A673 (cell line): Measurements from ENCODE around the gene CRYGD. TPM values are rescaled to one million over a fixed set of nuclear protein-coding genes. Genes with fewer than 3 reads are reported as not detected.
"Not testable (repeated sequence)": the region's sequence is repeated elsewhere in the genome, so short reads cannot be mapped to it uniquely, and the experiment has no call there.

Experiments
- BruUV-seq: library from RNA; stranded (reverse); fragments of 400-500 nt; replicated peaks from 2 replicates; lab custom pipeline; 2021; lab: Mats Ljungman, UMichigan
- CTCF ChIA-PET: fragments of 300-600 bp; sonication (Branson Sonifier 250); formaldehyde crosslinking; loops from one replicate; lab custom pipeline; 2022; ENCODE audit warnings: antibody characterized with exemption; lab: Charles Lee
- POLR2A ChIA-PET: fragments of 300-600 bp; sonication (Branson Sonifier 250); formaldehyde crosslinking; loops from one replicate; lab custom pipeline; 2022; ENCODE audit warnings: antibody characterized with exemption; ENCODE audit not compliant: low non-redundant PET; lab: Charles Lee
- DNase-seq: peaks from one replicate; pipeline ENCODE4 v3.0.0-alpha.2; 2015; ENCODE audit warnings: low spot score
- H3K27ac ChIP-seq: fragments of 200-600 bp; sonication (generic); 2 replicates; pipeline ENCODE4 v1.5.1; 2016; ENCODE audit warnings: mixed run types, low read depth, mild to moderate bottlenecking, mixed read lengths, antibody characterized with exemption, low read length; ENCODE audit not compliant: poor library complexity, severe bottlenecking
- H3K27me3 ChIP-seq: fragments of 200-600 bp; sonication (generic); replicated peaks from 2 replicates; pipeline ENCODE4 v1.6.1; 2017; ENCODE audit warnings: mixed run types, low read depth, mild to moderate bottlenecking, mixed read lengths, antibody characterized with exemption, low read length; ENCODE audit not compliant: insufficient read depth, poor library complexity
- H3K36me3 ChIP-seq: fragments of 200-600 bp; sonication (generic); 2 replicates; pipeline ENCODE4 v1.6.1; 2016; ENCODE audit warnings: mixed run types, mild to moderate bottlenecking, mixed read lengths, antibody characterized with exemption, low read length; ENCODE audit not compliant: insufficient read depth, poor library complexity, severe bottlenecking
- H3K4me1 ChIP-seq: fragments of 200-600 bp; sonication (generic); 2 replicates; pipeline ENCODE4 v1.6.1; 2017; ENCODE audit warnings: mixed run types, mild to moderate bottlenecking, mixed read lengths, antibody characterized with exemption, low read length; ENCODE audit not compliant: insufficient read depth, poor library complexity, severe bottlenecking
- H3K4me3 ChIP-seq: fragments of 200-600 bp; sonication (generic); 2 replicates; pipeline ENCODE4 v1.5.1; 2016; ENCODE audit warnings: low read depth, mixed run types, mild to moderate bottlenecking, mixed read lengths, low read length; ENCODE audit not compliant: poor library complexity, severe bottlenecking
- H3K9me3 ChIP-seq: fragments of 200-600 bp; sonication (generic); 2 replicates; pipeline ENCODE4 v1.6.1; 2016; ENCODE audit warnings: mixed run types, low read depth, mild to moderate bottlenecking, mixed read lengths, antibody characterized with exemption, low read length; ENCODE audit not compliant: poor library complexity, severe bottlenecking
- CTCF ChIP-seq: fragments of 300-800, 200-600 bp; sonication (generic); conservative IDR thresholded peaks from 2 replicates; pipeline ENCODE4 v1.5.1; 2017; ENCODE audit warnings: low read depth, mild to moderate bottlenecking, antibody characterized with exemption, low read length, moderate library complexity, mixed read lengths
- EZH2 ChIP-seq: fragments of 200-600 bp; sonication (generic); IDR thresholded peaks from 2 replicates; pipeline ENCODE4 v1.6.1; 2017; ENCODE audit warnings: borderline replicate concordance, low read depth, mild to moderate bottlenecking, mixed read lengths, antibody characterized with exemption, low read length; ENCODE audit not compliant: poor library complexity, severe bottlenecking
- intact Hi-C: fragments of 100-400 bp; cut with micrococcal nuclease; formaldehyde crosslinking; loops from one replicate; pipeline ENCODE4 v1.10.0; 2022; ENCODE audit not compliant: unreplicated experiment
- total RNA-seq: library from RNA; stranded (reverse); gene quantifications from 2 replicates; pipeline ENCODE4 v1.2.3, GENCODE V29; 2021

The CRYGD gene
- total RNA-seq, 1 experiment from 2014 or later: not detected

GRCh38 chr2:208142240-208142924 lies 18.1 kb upstream of the CRYGD start:
- POLR2A ChIA-PET: no interaction called here
- no peak overlapping the region for H3K4me3 ChIP-seq

GRCh38 chr2:208139447-208139846 lies 15.1 kb upstream of the CRYGD start:
- Histone ChIP-seq H3K27me3 (no peaks in the 10 kb centered on the region), H3K9me3 (no peaks in the 10 kb centered on the region), H3K27ac (no peak overlapping the region), H3K4me3 (no peak overlapping the region), H3K4me1 (peaks cover 9% of the 10 kb centered on the region), H3K36me3 (no peaks in the 10 kb centered on the region)
- DNase-seq: no peak
- intact Hi-C loops: no loop called here
- BruUV-seq: no TSS peak
- CTCF ChIA-PET: no interaction called here
- POLR2A ChIA-PET: no interaction called here
- TF ChIP-seq CTCF: no peak
- TF ChIP-seq EZH2: no peak

More at GRCh38 chr2:208142240-208142924, 18.1 kb upstream of the CRYGD start:
- no peak for TF ChIP-seq EZH2
- no peak for TF ChIP-seq CTCF
- BruUV-seq: no TSS peak
- H3K27ac ChIP-seq: no peak overlapping the region
- no peaks in the 10 kb centered on the region for H3K9me3 ChIP-seq
- peak; percentile 39 for DNase-seq
- H3K27me3 ChIP-seq: no peaks in the 10 kb centered on the region
- no peaks in the 10 kb centered on the region for H3K36me3 ChIP-seq
- CTCF ChIA-PET: no interaction called here
- intact Hi-C loops: no loop called here
- H3K4me1 ChIP-seq: peaks cover 9% of the 10 kb centered on the region

- H3K4me1 ChIP-seq, H3K36me3 ChIP-seq, H3K27me3 ChIP-seq, CTCF ChIA-PET, H3K9me3 ChIP-seq, BruUV-seq, POLR2A ChIA-PET, H3K27ac ChIP-seq, H3K4me3 ChIP-seq, intact Hi-C loops, DNase-seq: not testable (repeated sequence)
Observed at GRCh38 chr2:208138334-208138733, 14.0 kb upstream of the CRYGD start.

- TF ChIP-seq CTCF: no peak
- TF ChIP-seq EZH2: no peak
- Histone ChIP-seq H3K4me3 (no peak overlapping the region), H3K9me3 (no peaks in the 10 kb centered on the region), H3K36me3 (no peaks in the 10 kb centered on the region), H3K4me1 (no peaks in the 10 kb centered on the region), H3K27ac (no peak overlapping the region), H3K27me3 (no peaks in the 10 kb centered on the region)
- intact Hi-C loops: no loop called here
- ChIA-PET CTCF (no interaction called here), POLR2A (interaction anchor here (0.6 kb wide), 1 partner anchor 11 kb away, joined by 4 read pairs; no protein-coding TSS in a partner anchor)
- DNase-seq: no peak
- no TSS peak for BruUV-seq
Observed at GRCh38 chr2:208136716-208137094, 12.4 kb upstream of the CRYGD start.
